ENCODE measurements around the gene ZNF175. TPM values are rescaled to one million over a fixed set of nuclear protein-coding genes. Genes with fewer than 3 reads are reported as not detected.

Gene ZNF175
- polyA plus RNA-seq, 1 of the 3 experiments (the other 2 are of a cell fraction), result 3.1 TPM

- no peak for TF ChIP-seq FOXJ3 (CRISPR knock-in tag; IDR thresholded peaks at IDR 0.05)
- no peak for TF ChIP-seq SIN3A (IDR thresholded peaks at IDR 0.05; ENCODE audit: borderline replicate concordance, low read depth, low read length)
- no peak for TF ChIP-seq SMC3 (IDR thresholded peaks at IDR 0.05; ENCODE audit: low read depth, low read length)
- no peak for TF ChIP-seq ELF1 (IDR thresholded peaks at IDR 0.05)
- TF ChIP-seq NRF1 (IDR thresholded peaks at IDR 0.05; ENCODE audit: low read depth, low read length), result no peak
- TF ChIP-seq GABPA (IDR thresholded peaks at IDR 0.05; ENCODE audit: low read depth), result no peak
- no peak for TF ChIP-seq ZBTB33 (IDR thresholded peaks at IDR 0.05; ENCODE audit: borderline replicate concordance, low read depth)
- no peak for TF ChIP-seq FOXM1 (IDR thresholded peaks at IDR 0.05; ENCODE audit: low read depth)
- no peak for TF ChIP-seq JUND (IDR thresholded peaks at IDR 0.05)
- no peak for TF ChIP-seq YY1 (IDR thresholded peaks at IDR 0.05; ENCODE audit: low read depth)
- H3K9me2 ChIP-seq, result no peaks in the 10 kb centered on the region
- no peaks in the 10 kb centered on the region for H3K36me3 ChIP-seq (replicated peaks in 1 of 2; ENCODE audit: control insufficient read depth in 1 of 2, insufficient read depth in 2 of 2, low read length in 1 of 2)
- no peak overlapping the region for H2AFZ ChIP-seq (ENCODE audit: low read depth)
- no peak overlapping the region for H3K4me2 ChIP-seq
- H3K27ac ChIP-seq (ENCODE audit: low read depth in 2 of 2, low read length in 1 of 2), result no peak overlapping the region
- 12% methylated on average over 7 of the region's 7 CpGs for WGBS (ENCODE audit: low lambda C conversion rate)
- H3K4me3 ChIP-seq (ENCODE audit: low read depth in 2 of 2, low read length in 1 of 2), result no peak overlapping the region
- no peaks in the 10 kb centered on the region for H4K20me1 ChIP-seq (ENCODE audit: insufficient read depth)
- ChIA-PET CTCF (no interaction called here), POLR2A (no interaction called here)
- H3K9me3 ChIP-seq, result no peaks in the 10 kb centered on the region
- no peak overlapping the region for H3K9ac ChIP-seq
- no peak for DNase-seq
- H3F3A ChIP-seq (replicated peaks; ENCODE audit: insufficient read depth), result no peaks in the 10 kb centered on the region
- H3K79me2 ChIP-seq (ENCODE audit: insufficient read depth), result no peaks in the 10 kb centered on the region
- H3K27me3 ChIP-seq (ENCODE audit: insufficient read depth), result peaks cover 38% of the 10 kb centered on the region; the same call in 1 of the 2 replicates
- H3K4me1 ChIP-seq (ENCODE audit: control insufficient read depth in 1 of 2, insufficient read depth in 2 of 2, low read depth in 1 of 2, low read length in 1 of 2), result no peaks in the 10 kb centered on the region
Measured at GRCh38 chr19:51615991-51616390, 44.9 kb downstream of the ZNF175 start.

- TF ChIP-seq RXRA (IDR thresholded peaks at IDR 0.05; ENCODE audit: borderline replicate concordance, low read depth) (no peak), CTCF (IDR thresholded peaks at IDR 0.05) (no peak), EP300 (IDR thresholded peaks at IDR 0.05; ENCODE audit: borderline replicate concordance in 1 of 2, low read depth in 1 of 2, low read length in 1 of 2) (no peak), POLR2AphosphoS5 (IDR thresholded peaks at IDR 0.05; ENCODE audit: low read depth, low read length) (no peak), FOXM1 (IDR thresholded peaks at IDR 0.05; ENCODE audit: low read depth) (no peak), NRF1 (IDR thresholded peaks at IDR 0.05; ENCODE audit: low read depth, low read length) (no peak), YY1 (IDR thresholded peaks at IDR 0.05; ENCODE audit: low read depth) (no peak), MXI1 (IDR thresholded peaks at IDR 0.05; ENCODE audit: low read depth, low read length) (no peak), NFIC (IDR thresholded peaks at IDR 0.05; ENCODE audit: borderline replicate concordance) (no peak), MAX (IDR thresholded peaks at IDR 0.05; ENCODE audit: low read depth) (no peak), RAD21 (IDR thresholded peaks at IDR 0.05; ENCODE audit: low read length) (no peak)
- POLR2A ChIA-PET, result no interaction called here
- Histone ChIP-seq H3K4me2 (no peak overlapping the region), H4K20me1 (ENCODE audit: insufficient read depth) (no peaks in the 10 kb centered on the region), H3K4me1 (ENCODE audit: control insufficient read depth in 1 of 2, insufficient read depth in 2 of 2, low read depth in 1 of 2, low read length in 1 of 2) (no peaks in the 10 kb centered on the region), H3K9ac (no peak overlapping the region), H3F3A (replicated peaks; ENCODE audit: insufficient read depth) (no peaks in the 10 kb centered on the region), H3K27ac (ENCODE audit: low read depth in 2 of 2, low read length in 1 of 2) (no peak overlapping the region), H3K4me3 (ENCODE audit: low read depth in 2 of 2, low read length in 1 of 2) (no peak overlapping the region), H3K36me3 (replicated peaks in 1 of 2; ENCODE audit: control insufficient read depth in 1 of 2, insufficient read depth in 2 of 2, low read length in 1 of 2) (no peaks in the 10 kb centered on the region), H3K9me3 (no peaks in the 10 kb centered on the region), H3K79me2 (ENCODE audit: insufficient read depth) (no peaks in the 10 kb centered on the region), H3K27me3 (ENCODE audit: insufficient read depth) (peaks cover 32% of the 10 kb centered on the region; the same call in 1 of the 2 replicates), H2AFZ (ENCODE audit: low read depth) (no peak overlapping the region), H3K9me2 (no peaks in the 10 kb centered on the region)
- CTCF ChIA-PET, result interaction anchor here (0.8 to 1.3 kb wide), 4 partner anchors 13 to 36 kb away, joined by 3 to 4 read pairs (median 4); no protein-coding TSS in a partner anchor
- 0% methylated on average over 2 of the region's 2 CpGs for WGBS (ENCODE audit: low lambda C conversion rate)
- no peak for DNase-seq
Measured at GRCh38 chr19:51621178-51621577, 50.1 kb downstream of the ZNF175 start.

All from SK-N-SH (cell line).